Measurements from ENCODE around the gene CCDC184.

Gene CCDC184

GRCh38 chr12:48183091-48183875 is at the start of gene CCDC184:
Gene CCDC184, plus strand, starts transcription at chr12:48183644. Its CDS starts 479 bp downstream, at chr12:48184123.
- ChIA-PET CTCF (interaction anchor here (0.6 to 1.2 kb wide), 8 partner anchors 9 to 222 kb away, joined by 3 to 9 read pairs (median 4); no protein-coding TSS in a partner anchor), POLR2A (interaction anchor here (0.6 to 1.4 kb wide), 6 partner anchors 10 to 207 kb away, joined by 3 to 13 read pairs (median 4); partner anchors contain the start of genes ASB8 and PFKM)
- peak; percentile 77 for DNase-seq (ENCODE audit: extremely low spot score)
- TF ChIP-seq FOXK2 (IDR thresholded peaks at IDR 0.05) (no peak), PKNOX1 (IDR thresholded peaks at IDR 0.05) (peak; percentile 73), HDGF (IDR thresholded peaks at IDR 0.05; ENCODE audit: borderline replicate concordance) (no peak), CTBP1 (IDR thresholded peaks at IDR 0.05; ENCODE audit: borderline replicate concordance) (peak; percentile 51; the same call in 1 of the 2 replicates)

DNA sequence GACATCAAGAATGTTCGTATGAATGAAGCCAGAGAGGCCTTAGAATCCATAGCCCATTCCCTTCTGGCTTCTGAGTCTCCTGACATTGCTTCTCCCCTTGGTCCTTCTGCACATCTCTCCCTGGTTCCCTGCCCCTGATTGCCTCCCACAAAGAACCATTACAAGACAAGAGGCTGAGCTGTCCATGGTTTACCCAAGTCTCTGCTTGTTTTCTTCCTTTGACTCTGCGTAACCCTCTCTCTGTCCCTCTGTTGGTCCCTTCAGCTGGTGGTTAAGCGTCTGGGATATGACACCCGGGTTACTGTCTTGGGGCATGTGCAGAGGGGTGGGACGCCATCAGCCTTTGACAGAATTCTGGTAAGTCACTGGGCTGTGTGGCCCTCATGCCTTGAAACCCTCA is 48.4 kb upstream of the CCDC184 start:
- POLR2A ChIA-PET, result no interaction called here

DNA sequence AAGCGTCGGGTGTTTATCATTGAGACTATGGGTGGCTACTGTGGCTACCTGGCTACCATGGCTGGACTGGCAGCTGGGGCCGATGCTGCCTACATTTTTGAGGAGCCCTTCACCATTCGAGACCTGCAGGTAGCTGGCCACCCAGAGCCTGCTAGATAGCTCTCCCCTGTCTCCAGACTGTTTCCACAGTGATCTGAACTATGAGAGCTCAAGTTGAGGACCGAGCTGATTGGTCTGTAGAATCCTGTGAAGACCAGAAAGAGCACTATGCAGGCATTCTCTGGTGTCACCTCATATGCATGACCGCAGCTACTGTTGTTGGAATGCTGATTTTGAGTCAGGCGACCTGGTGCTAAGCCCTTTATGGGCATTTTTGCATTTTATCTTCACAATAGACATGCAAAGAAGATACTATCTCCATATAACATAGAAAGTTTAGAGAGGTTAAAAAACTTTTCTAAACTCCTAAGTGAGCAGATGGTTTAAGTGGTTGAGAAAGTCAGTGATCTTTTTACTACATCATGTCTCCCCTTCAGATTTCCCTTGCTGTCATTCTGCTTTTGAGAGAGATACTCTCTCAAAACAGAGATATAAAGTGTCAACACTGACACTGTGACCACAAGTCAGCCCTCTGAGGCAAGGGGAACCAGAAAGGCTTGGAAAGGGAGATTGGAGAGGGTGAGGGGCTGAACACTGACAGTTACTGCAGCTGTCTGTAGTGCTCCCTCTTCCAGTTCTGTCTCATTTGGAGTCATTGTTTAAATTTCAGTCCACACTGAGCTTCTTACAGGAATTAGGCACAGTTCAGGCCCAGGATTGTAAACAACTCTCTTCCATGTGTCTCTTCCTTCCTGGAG is 40.4 kb upstream of the CCDC184 start:
- CTCF ChIA-PET, result no interaction called here
- no peak for DNase-seq (ENCODE audit: extremely low spot score)
- POLR2A ChIA-PET, result interaction anchor here (1.0 to 1.5 kb wide), 2 partner anchors 9 to 14 kb away, joined by 3 to 5 read pairs; partner anchors contain the start of gene ASB8
- TF ChIP-seq ARNT (IDR thresholded peaks at IDR 0.05), result no peak
- TF ChIP-seq LEF1 (IDR thresholded peaks at IDR 0.05; ENCODE audit: borderline replicate concordance), result no peak
- no peak for TF ChIP-seq FOXK2 (IDR thresholded peaks at IDR 0.05)
- no peak for TF ChIP-seq PKNOX1 (IDR thresholded peaks at IDR 0.05)
- TF ChIP-seq SP1 (IDR thresholded peaks at IDR 0.05), result no peak
- TF ChIP-seq SUZ12 (IDR thresholded peaks at IDR 0.05), result no peak
- TF ChIP-seq FOXM1 (IDR thresholded peaks at IDR 0.05; ENCODE audit: borderline replicate concordance), result no peak
- TF ChIP-seq L3MBTL2 (conservative IDR thresholded peaks at IDR 0.05), result no peak
- TF ChIP-seq NFRKB (IDR thresholded peaks at IDR 0.05), result no peak
- no peak for TF ChIP-seq TARDBP (IDR thresholded peaks at IDR 0.05)
- no peak for TF ChIP-seq BHLHE40 (IDR thresholded peaks at IDR 0.05; ENCODE audit: borderline replicate concordance)

More for the DNA sequence above, 48.4 kb upstream of the CCDC184 start:
- CTCF ChIA-PET, result no interaction called here
- no peak for TF ChIP-seq L3MBTL2 (conservative IDR thresholded peaks at IDR 0.05)
- no peak for TF ChIP-seq HDGF (IDR thresholded peaks at IDR 0.05; ENCODE audit: borderline replicate concordance)
- no peak for TF ChIP-seq NFRKB (IDR thresholded peaks at IDR 0.05)
- TF ChIP-seq ELF4 (IDR thresholded peaks at IDR 0.05), result no peak
- TF ChIP-seq LEF1 (IDR thresholded peaks at IDR 0.05; ENCODE audit: borderline replicate concordance), result no peak
- no peak for TF ChIP-seq TARDBP (IDR thresholded peaks at IDR 0.05)
- no peak for DNase-seq (ENCODE audit: extremely low spot score)

DNA sequence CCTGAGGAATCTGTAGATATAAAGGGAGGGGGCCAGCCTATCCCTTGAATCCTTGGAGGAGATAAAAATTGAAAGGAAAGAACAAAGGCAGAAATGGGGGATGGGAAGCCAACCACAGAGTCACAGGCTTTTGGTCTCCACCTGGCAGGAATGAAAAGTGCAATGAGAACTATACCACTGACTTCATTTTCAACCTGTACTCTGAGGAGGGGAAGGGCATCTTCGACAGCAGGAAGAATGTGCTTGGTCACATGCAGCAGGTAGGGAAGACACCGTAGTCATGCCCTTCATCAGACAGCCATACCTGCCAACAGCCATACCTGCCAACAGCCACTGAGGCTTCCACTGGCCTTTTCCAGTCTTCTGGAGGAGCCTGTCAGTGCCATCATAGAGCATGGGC is 39.5 kb upstream of the CCDC184 start:
- no peak for DNase-seq (ENCODE audit: extremely low spot score)
- ChIA-PET POLR2A (no interaction called here), CTCF (no interaction called here)
- TF ChIP-seq NFRKB (IDR thresholded peaks at IDR 0.05), result no peak
- TF ChIP-seq CTBP1 (IDR thresholded peaks at IDR 0.05; ENCODE audit: borderline replicate concordance), result no peak
- TF ChIP-seq ARNT (IDR thresholded peaks at IDR 0.05), result no peak
- TF ChIP-seq FOXA1 (IDR thresholded peaks at IDR 0.05), result no peak
- TF ChIP-seq L3MBTL2 (conservative IDR thresholded peaks at IDR 0.05), result no peak
- no peak for TF ChIP-seq SP1 (IDR thresholded peaks at IDR 0.05)
- no peak for TF ChIP-seq TARDBP (IDR thresholded peaks at IDR 0.05)
- TF ChIP-seq FOXM1 (IDR thresholded peaks at IDR 0.05; ENCODE audit: borderline replicate concordance), result no peak
- TF ChIP-seq HDGF (IDR thresholded peaks at IDR 0.05; ENCODE audit: borderline replicate concordance), result no peak
- TF ChIP-seq SUZ12 (IDR thresholded peaks at IDR 0.05), result no peak
- TF ChIP-seq BHLHE40 (IDR thresholded peaks at IDR 0.05; ENCODE audit: borderline replicate concordance), result no peak
- TF ChIP-seq ELF4 (IDR thresholded peaks at IDR 0.05), result no peak
- no peak for TF ChIP-seq LEF1 (IDR thresholded peaks at IDR 0.05; ENCODE audit: borderline replicate concordance)
- TF ChIP-seq FOXK2 (IDR thresholded peaks at IDR 0.05), result no peak
- TF ChIP-seq ZNF384 (IDR thresholded peaks at IDR 0.05), result no peak
- TF ChIP-seq PKNOX1 (IDR thresholded peaks at IDR 0.05), result no peak

DNA sequence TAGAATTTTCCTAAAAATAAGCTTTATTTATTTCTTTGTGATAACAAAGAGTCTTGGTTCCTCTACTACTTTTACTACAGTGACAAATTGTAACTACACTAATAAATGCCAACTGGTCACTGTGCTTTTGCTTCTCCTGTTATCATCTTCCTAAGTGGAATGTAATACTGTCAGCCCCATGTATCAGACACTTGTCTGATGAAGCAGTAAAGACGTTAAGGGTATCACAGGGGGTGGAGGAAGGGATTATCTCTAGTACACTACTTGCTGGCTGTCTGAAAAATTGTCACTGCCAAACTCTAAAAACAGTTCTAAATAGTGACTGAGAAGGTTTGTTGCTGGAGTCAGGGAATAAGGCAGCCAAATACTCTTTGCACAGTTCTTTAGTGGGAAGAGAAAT is 37.5 kb upstream of the CCDC184 start:
- ChIA-PET POLR2A (interaction anchor here (1.5 kb wide), 1 partner anchor 11 kb away, joined by 6 read pairs; the partner anchor contains the start of gene ASB8), CTCF (interaction anchor here (1.2 kb wide), 1 partner anchor 11 kb away, joined by 3 read pairs; the partner anchor contains the start of gene ASB8)
- DNase-seq (ENCODE audit: extremely low spot score), result no peak
- no peak for TF ChIP-seq BHLHE40 (IDR thresholded peaks at IDR 0.05; ENCODE audit: borderline replicate concordance)
- TF ChIP-seq LEF1 (IDR thresholded peaks at IDR 0.05; ENCODE audit: borderline replicate concordance), result no peak
- no peak for TF ChIP-seq ARNT (IDR thresholded peaks at IDR 0.05)
- no peak for TF ChIP-seq SP1 (IDR thresholded peaks at IDR 0.05)
- no peak for TF ChIP-seq ZNF384 (IDR thresholded peaks at IDR 0.05)
- no peak for TF ChIP-seq FOXA1 (IDR thresholded peaks at IDR 0.05)
- no peak for TF ChIP-seq CTBP1 (IDR thresholded peaks at IDR 0.05; ENCODE audit: borderline replicate concordance)
- TF ChIP-seq PKNOX1 (IDR thresholded peaks at IDR 0.05), result no peak
- no peak for TF ChIP-seq TARDBP (IDR thresholded peaks at IDR 0.05)
- no peak for TF ChIP-seq FOXM1 (IDR thresholded peaks at IDR 0.05; ENCODE audit: borderline replicate concordance)
- no peak for TF ChIP-seq NFRKB (IDR thresholded peaks at IDR 0.05)
- TF ChIP-seq HDGF (IDR thresholded peaks at IDR 0.05; ENCODE audit: borderline replicate concordance), result no peak
- TF ChIP-seq FOXK2 (IDR thresholded peaks at IDR 0.05), result no peak
- TF ChIP-seq SUZ12 (IDR thresholded peaks at IDR 0.05), result no peak
- TF ChIP-seq L3MBTL2 (conservative IDR thresholded peaks at IDR 0.05), result no peak
